SH-SY5Y (cell line): Measurements from ENCODE around the gene SCO2.

ENCODE experiments used
- GATA2 ChIP-seq: IDR thresholded peaks from 2 replicates; pipeline ENCODE4 v1.6.1; 2011; ENCODE audit warnings: mild to moderate bottlenecking, low read depth, low read length
- GATA3 ChIP-seq: IDR thresholded peaks from 2 replicates; pipeline ENCODE4 v1.6.1; 2011; ENCODE audit warnings: low read depth, mild to moderate bottlenecking, low read length, moderate library complexity

DNA sequence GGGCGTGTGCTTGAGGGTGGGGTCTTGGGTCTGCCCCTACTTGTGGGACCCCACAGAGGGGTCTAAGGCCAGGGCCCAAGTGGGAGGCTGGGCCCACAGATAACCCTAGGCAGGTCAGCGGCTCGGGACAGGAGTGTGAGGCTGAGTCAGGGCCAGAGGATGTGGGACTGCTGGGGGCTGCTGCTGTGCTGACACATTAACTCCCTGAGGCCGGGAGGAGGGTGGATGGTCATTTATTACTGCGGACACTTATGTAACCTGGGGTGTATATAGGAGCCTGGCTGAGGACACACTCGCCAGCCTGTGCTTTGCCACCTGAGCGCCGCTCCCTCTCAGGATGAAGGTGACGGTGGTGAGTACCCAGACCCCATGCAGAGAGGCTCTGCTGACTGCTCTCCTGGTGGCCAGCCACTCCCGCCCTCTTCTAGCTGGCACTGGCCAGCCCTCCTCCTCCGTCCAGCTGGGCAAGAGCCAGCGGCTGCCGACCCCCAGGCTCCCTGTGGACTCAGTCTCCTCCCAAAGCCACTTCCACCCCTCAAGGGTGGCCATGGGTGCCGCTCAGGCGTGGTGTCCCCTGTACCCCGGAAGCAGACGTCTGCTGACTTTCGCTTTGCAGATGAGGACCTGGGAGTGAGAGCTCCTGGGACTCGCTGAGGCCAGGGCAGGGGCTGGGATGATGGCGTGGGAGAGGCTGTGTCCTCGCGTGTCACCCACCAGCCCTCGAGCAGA lies 38.7 kb downstream of the SCO2 start, which contains the start of gene MIOX:
- TF ChIP-seq GATA2 (no peak), GATA3 (no peak)
